Measurements from ENCODE around the gene ZCCHC10.

DNA sequence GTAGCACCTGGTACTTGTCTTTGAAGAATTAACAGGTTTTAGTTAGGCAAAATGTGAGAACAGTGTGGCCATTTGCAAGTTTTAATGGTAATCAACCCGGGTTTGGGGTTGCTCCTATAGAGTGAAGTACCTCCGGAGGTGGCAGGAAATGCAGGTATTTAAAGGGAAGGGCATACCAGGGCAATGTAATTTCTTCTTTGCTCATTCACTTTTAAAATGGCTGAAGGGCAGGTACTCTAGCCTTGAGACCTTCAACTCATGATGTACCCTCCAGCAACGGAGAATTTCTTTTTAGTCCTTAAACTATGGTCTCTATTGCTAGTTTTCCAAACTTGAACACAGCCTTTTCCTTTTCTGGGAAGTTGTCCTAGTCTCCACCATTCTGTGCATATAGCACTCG is 24.2 kb upstream of the ZCCHC10 start:
- TF ChIP-seq, protein P1, sequence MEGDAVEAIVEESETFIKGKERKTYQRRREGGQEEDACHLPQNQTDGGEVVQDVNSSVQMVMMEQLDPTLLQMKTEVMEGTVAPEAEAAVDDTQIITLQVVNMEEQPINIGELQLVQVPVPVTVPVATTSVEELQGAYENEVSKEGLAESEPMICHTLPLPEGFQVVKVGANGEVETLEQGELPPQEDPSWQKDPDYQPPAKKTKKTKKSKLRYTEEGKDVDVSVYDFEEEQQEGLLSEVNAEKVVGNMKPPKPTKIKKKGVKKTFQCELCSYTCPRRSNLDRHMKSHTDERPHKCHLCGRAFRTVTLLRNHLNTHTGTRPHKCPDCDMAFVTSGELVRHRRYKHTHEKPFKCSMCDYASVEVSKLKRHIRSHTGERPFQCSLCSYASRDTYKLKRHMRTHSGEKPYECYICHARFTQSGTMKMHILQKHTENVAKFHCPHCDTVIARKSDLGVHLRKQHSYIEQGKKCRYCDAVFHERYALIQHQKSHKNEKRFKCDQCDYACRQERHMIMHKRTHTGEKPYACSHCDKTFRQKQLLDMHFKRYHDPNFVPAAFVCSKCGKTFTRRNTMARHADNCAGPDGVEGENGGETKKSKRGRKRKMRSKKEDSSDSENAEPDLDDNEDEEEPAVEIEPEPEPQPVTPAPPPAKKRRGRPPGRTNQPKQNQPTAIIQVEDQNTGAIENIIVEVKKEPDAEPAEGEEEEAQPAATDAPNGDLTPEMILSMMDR (IDR thresholded peaks at IDR 0.05), result no peak
- no peak for TF ChIP-seq ZFX (IDR thresholded peaks at IDR 0.05; ENCODE audit: borderline replicate concordance)
